Measurements from ENCODE around the gene MRPS15. TPM values are rescaled to one million over a fixed set of nuclear protein-coding genes. Genes with fewer than 3 reads are reported as not detected.

The MRPS15 gene
- total RNA-seq, 1 donor from 2014 or later = 55.5 TPM

DNA sequence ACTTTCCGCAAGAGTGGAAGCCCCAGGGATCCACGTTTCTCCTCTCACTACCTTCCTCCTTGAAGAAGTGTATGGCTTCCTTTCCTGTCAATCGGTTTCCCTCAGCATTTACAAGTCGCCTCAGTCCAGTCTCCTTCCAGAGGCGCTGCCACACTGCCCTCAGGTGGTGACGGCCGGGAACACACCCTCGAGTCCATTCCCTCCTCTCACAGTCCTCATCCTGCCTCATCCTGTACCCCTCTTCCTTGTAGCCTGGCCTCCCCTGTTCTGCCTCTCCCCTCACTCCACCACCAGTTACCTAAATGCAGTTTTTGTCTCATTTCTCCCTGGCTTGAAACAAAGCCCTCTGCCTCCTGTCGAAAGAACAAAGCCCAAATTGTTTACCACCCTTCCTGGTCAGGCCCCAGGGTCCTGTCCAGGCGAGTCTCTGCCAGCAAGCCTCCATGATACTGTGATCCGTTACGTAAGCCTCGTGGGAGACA, 43.3 kb downstream of the MRPS15 start:
- TF ChIP-seq, protein P1, sequence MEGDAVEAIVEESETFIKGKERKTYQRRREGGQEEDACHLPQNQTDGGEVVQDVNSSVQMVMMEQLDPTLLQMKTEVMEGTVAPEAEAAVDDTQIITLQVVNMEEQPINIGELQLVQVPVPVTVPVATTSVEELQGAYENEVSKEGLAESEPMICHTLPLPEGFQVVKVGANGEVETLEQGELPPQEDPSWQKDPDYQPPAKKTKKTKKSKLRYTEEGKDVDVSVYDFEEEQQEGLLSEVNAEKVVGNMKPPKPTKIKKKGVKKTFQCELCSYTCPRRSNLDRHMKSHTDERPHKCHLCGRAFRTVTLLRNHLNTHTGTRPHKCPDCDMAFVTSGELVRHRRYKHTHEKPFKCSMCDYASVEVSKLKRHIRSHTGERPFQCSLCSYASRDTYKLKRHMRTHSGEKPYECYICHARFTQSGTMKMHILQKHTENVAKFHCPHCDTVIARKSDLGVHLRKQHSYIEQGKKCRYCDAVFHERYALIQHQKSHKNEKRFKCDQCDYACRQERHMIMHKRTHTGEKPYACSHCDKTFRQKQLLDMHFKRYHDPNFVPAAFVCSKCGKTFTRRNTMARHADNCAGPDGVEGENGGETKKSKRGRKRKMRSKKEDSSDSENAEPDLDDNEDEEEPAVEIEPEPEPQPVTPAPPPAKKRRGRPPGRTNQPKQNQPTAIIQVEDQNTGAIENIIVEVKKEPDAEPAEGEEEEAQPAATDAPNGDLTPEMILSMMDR (IDR thresholded peaks at IDR 0.05; ENCODE audit: unreplicated experiment) = peak; percentile 83
- peaks cover 16% of the 10 kb centered on the region for H3K36me3 Mint-ChIP-seq
- peak overlapping the region; percentile 63 for H3K27ac Mint-ChIP-seq
- peaks cover 8% of the 10 kb centered on the region for H3K4me1 Mint-ChIP-seq
- H3K9me3 Mint-ChIP-seq = no peaks in the 10 kb centered on the region
- DNase-seq (ENCODE audit: low spot score in 2 of 2, unreplicated experiment in 2 of 2) = peak; percentile 67 to 95
- H3K4me3 Mint-ChIP-seq = no peak overlapping the region
- no peaks in the 10 kb centered on the region for H3K27me3 Mint-ChIP-seq (ENCODE audit: low read depth)

DNA sequence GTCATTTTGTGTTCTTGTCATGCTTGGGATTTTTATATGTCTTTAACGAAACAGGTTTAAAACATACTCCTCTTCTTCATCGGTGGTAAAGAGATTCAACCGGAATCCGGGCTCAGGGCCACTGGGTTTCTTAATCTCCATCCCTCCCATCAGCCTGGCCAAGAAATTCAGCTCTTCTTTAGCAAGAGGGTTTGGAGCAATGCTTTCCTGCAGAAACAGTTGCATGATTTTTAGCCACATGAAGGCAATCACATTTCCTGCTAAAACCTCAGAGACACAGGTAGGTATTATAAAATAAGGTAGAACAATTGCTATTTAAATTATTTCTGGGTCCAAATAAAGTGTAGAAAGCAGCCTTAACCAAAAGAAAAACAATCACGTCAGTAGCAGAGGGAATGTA, 43.8 kb downstream of the MRPS15 start:
- peaks cover 8% of the 10 kb centered on the region for H3K4me1 Mint-ChIP-seq
- no peaks in the 10 kb centered on the region for H3K9me3 Mint-ChIP-seq
- H3K36me3 Mint-ChIP-seq = peaks cover 17% of the 10 kb centered on the region
- H3K4me3 Mint-ChIP-seq = no peak overlapping the region
- TF ChIP-seq, protein P1 (IDR thresholded peaks at IDR 0.05; ENCODE audit: unreplicated experiment) = no peak
- H3K27me3 Mint-ChIP-seq (ENCODE audit: low read depth) = no peaks in the 10 kb centered on the region
- DNase-seq (ENCODE audit: low spot score in 2 of 2, unreplicated experiment in 2 of 2) = no peak
- peak overlapping the region; percentile 63 for H3K27ac Mint-ChIP-seq

DNA sequence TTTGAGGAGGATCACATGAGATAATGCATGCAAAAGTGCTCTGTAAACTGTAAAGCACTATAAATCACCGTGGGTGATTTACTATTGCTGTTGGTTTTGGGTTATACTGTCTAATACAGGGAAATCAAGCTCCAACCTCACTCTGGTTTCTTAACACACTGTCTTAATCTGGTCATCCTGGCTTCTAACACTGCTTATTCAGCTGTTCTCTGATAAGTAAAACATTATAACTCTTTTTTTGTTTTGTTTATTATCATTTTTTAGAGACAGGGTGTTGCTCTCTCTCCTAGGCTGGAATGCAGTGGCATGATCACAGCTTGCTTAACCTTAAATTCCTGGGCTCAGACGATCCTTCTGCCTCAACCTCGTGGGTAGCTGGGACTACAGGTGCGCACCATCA, 44.6 kb downstream of the MRPS15 start:
- peaks cover 1% of the 10 kb centered on the region for H3K9me3 Mint-ChIP-seq
- DNase-seq (ENCODE audit: low spot score in 2 of 2, unreplicated experiment in 2 of 2) = no peak
- TF ChIP-seq, protein P1 (IDR thresholded peaks at IDR 0.05; ENCODE audit: unreplicated experiment) = no peak

GRCh38 chr1:36419140-36419539, 45.0 kb downstream of the MRPS15 start:
- Mint-ChIP-seq H3K9me3 (peaks cover 5% of the 10 kb centered on the region), H3K36me3 (peaks cover 22% of the 10 kb centered on the region), H3K27ac (no peak overlapping the region), H3K27me3 (ENCODE audit: low read depth) (no peaks in the 10 kb centered on the region), H3K4me1 (peaks cover 8% of the 10 kb centered on the region), H3K4me3 (no peak overlapping the region)
- no peak for DNase-seq (ENCODE audit: low spot score in 2 of 2, unreplicated experiment in 2 of 2)
- TF ChIP-seq, protein P1 (IDR thresholded peaks at IDR 0.05; ENCODE audit: unreplicated experiment) = no peak

More for the DNA sequence above, 44.6 kb downstream of the MRPS15 start:
- Mint-ChIP-seq H3K4me1 (peaks cover 8% of the 10 kb centered on the region), H3K27me3 (ENCODE audit: low read depth) (no peaks in the 10 kb centered on the region), H3K4me3 (no peak overlapping the region), H3K36me3 (peaks cover 18% of the 10 kb centered on the region), H3K27ac (no peak overlapping the region)

DNA sequence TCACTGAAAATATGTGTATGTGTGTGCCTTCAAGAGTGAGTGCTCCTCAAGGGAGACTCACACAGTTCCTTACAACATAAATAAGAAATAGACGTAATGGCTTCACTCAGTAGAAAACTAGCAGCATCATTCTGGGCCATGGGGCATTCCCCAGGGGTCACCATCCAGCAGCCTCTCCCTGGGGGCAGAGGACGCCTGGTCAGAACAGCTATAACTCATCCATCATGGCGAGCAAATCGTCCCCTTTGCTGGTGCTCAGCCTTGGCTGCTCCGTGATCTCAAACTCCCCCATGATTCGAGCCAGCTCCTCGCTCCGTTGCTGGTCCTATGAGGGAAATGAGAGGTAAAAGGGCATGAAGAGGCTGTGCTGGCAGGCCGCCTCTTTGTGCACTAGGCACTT, 46.3 kb downstream of the MRPS15 start:
- H3K9me3 Mint-ChIP-seq = peaks cover 5% of the 10 kb centered on the region
- no peak overlapping the region for H3K4me3 Mint-ChIP-seq
- no peaks in the 10 kb centered on the region for H3K27me3 Mint-ChIP-seq (ENCODE audit: low read depth)
- TF ChIP-seq, protein P1 (IDR thresholded peaks at IDR 0.05; ENCODE audit: unreplicated experiment) = no peak
- no peak overlapping the region for H3K27ac Mint-ChIP-seq
- H3K4me1 Mint-ChIP-seq = peaks cover 8% of the 10 kb centered on the region
- peaks cover 23% of the 10 kb centered on the region for H3K36me3 Mint-ChIP-seq
- no peak for DNase-seq (ENCODE audit: low spot score in 2 of 2, unreplicated experiment in 2 of 2)

All from mesothelial cell of epicardium (in vitro differentiated cells).